Measurements from ENCODE around the gene SUMF1. TPM values are rescaled to one million over a fixed set of nuclear protein-coding genes. Genes with fewer than 3 reads are reported as not detected.

The SUMF1 gene
- total RNA-seq, 1 donor from 2014 or later: 17.5 TPM

GRCh38 chr3:4356546-4357410 lies 110.3 kb downstream of the SUMF1 start:
- H3K4me3 Mint-ChIP-seq (ENCODE audit: unreplicated experiment): no peak overlapping the region
- H3K27ac Mint-ChIP-seq (ENCODE audit: unreplicated experiment): no peak overlapping the region
- no peaks in the 10 kb centered on the region for H3K36me3 Mint-ChIP-seq (ENCODE audit: low read depth, unreplicated experiment)
- TF ChIP-seq CTCF (IDR thresholded peaks at IDR 0.05; ENCODE audit: unreplicated experiment): no peak
- no peak for DNase-seq (ENCODE audit: low spot score)
- peaks cover 3% of the 10 kb centered on the region for H3K4me1 Mint-ChIP-seq (ENCODE audit: unreplicated experiment)
- H3K9me3 Mint-ChIP-seq (ENCODE audit: unreplicated experiment): no peaks in the 10 kb centered on the region
- H3K27me3 Mint-ChIP-seq (ENCODE audit: unreplicated experiment): peaks cover 1% of the 10 kb centered on the region

GRCh38 chr3:4356220-4356540 lies 110.9 kb downstream of the SUMF1 start:
- Mint-ChIP-seq H3K4me3 (ENCODE audit: unreplicated experiment) (no peak overlapping the region), H3K9me3 (ENCODE audit: unreplicated experiment) (no peaks in the 10 kb centered on the region), H3K27ac (ENCODE audit: unreplicated experiment) (no peak overlapping the region), H3K27me3 (ENCODE audit: unreplicated experiment) (peaks cover 1% of the 10 kb centered on the region), H3K4me1 (ENCODE audit: unreplicated experiment) (peaks cover 3% of the 10 kb centered on the region), H3K36me3 (ENCODE audit: low read depth, unreplicated experiment) (no peaks in the 10 kb centered on the region)
- no peak for DNase-seq (ENCODE audit: low spot score)
- no peak for TF ChIP-seq CTCF (IDR thresholded peaks at IDR 0.05; ENCODE audit: unreplicated experiment)

- Mint-ChIP-seq H3K4me3 (ENCODE audit: unreplicated experiment) (no peak overlapping the region), H3K9me3 (ENCODE audit: unreplicated experiment) (no peaks in the 10 kb centered on the region), H3K27me3 (ENCODE audit: unreplicated experiment) (peaks cover 1% of the 10 kb centered on the region), H3K4me1 (ENCODE audit: unreplicated experiment) (peaks cover 3% of the 10 kb centered on the region), H3K36me3 (ENCODE audit: low read depth, unreplicated experiment) (no peaks in the 10 kb centered on the region), H3K27ac (ENCODE audit: unreplicated experiment) (no peak overlapping the region)
- no peak for TF ChIP-seq CTCF (IDR thresholded peaks at IDR 0.05; ENCODE audit: unreplicated experiment)
- DNase-seq (ENCODE audit: low spot score): no peak
These were observed 111.5 kb downstream of the SUMF1 start for GRCh38 chr3:4355401-4356219.

GRCh38 chr3:4351872-4352271 lies 115.2 kb downstream of the SUMF1 start:
- Mint-ChIP-seq H3K4me1 (ENCODE audit: unreplicated experiment) (peaks cover 3% of the 10 kb centered on the region), H3K36me3 (ENCODE audit: low read depth, unreplicated experiment) (no peaks in the 10 kb centered on the region), H3K4me3 (ENCODE audit: unreplicated experiment) (no peak overlapping the region), H3K9me3 (ENCODE audit: unreplicated experiment) (no peaks in the 10 kb centered on the region), H3K27ac (ENCODE audit: unreplicated experiment) (no peak overlapping the region), H3K27me3 (ENCODE audit: unreplicated experiment) (peaks cover 1% of the 10 kb centered on the region)
- DNase-seq (ENCODE audit: low spot score): no peak
- TF ChIP-seq CTCF (IDR thresholded peaks at IDR 0.05; ENCODE audit: unreplicated experiment): no peak

Measured in endothelial cell (in vitro differentiated cells).